Measurements from ENCODE around the gene KIAA0825.

The KIAA0825 gene

DNA sequence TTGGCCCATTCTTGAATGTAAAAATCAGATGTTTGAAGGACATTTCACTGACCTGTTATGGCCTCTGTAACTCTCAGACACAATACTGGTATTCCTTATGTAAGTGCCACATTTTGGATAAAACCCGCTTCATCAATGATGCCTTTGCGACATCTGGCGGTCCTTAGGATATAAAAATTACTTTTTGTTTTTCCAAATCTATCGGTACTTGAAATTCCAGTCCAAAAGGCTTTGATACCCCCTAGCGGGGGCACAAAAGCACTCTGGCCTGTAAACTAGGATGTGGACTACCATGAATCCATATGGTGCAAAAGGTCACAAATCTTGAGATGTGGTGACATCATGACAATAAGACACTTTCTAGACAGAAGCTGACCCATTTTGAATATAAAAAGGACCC is 291.8 kb downstream of the KIAA0825 start:
- no peak overlapping the region for H3K4me2 ChIP-seq (ENCODE audit: low read length)
- no peaks in the 10 kb centered on the region for H3K79me2 ChIP-seq (ENCODE audit: low read length)
- no peak for TF ChIP-seq EZH2phosphoT487 (IDR thresholded peaks at IDR 0.05; ENCODE audit: low read depth)
- TF ChIP-seq, protein P1, sequence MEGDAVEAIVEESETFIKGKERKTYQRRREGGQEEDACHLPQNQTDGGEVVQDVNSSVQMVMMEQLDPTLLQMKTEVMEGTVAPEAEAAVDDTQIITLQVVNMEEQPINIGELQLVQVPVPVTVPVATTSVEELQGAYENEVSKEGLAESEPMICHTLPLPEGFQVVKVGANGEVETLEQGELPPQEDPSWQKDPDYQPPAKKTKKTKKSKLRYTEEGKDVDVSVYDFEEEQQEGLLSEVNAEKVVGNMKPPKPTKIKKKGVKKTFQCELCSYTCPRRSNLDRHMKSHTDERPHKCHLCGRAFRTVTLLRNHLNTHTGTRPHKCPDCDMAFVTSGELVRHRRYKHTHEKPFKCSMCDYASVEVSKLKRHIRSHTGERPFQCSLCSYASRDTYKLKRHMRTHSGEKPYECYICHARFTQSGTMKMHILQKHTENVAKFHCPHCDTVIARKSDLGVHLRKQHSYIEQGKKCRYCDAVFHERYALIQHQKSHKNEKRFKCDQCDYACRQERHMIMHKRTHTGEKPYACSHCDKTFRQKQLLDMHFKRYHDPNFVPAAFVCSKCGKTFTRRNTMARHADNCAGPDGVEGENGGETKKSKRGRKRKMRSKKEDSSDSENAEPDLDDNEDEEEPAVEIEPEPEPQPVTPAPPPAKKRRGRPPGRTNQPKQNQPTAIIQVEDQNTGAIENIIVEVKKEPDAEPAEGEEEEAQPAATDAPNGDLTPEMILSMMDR (IDR thresholded peaks at IDR 0.05; ENCODE audit: low read depth, low read length) = no peak

DNA sequence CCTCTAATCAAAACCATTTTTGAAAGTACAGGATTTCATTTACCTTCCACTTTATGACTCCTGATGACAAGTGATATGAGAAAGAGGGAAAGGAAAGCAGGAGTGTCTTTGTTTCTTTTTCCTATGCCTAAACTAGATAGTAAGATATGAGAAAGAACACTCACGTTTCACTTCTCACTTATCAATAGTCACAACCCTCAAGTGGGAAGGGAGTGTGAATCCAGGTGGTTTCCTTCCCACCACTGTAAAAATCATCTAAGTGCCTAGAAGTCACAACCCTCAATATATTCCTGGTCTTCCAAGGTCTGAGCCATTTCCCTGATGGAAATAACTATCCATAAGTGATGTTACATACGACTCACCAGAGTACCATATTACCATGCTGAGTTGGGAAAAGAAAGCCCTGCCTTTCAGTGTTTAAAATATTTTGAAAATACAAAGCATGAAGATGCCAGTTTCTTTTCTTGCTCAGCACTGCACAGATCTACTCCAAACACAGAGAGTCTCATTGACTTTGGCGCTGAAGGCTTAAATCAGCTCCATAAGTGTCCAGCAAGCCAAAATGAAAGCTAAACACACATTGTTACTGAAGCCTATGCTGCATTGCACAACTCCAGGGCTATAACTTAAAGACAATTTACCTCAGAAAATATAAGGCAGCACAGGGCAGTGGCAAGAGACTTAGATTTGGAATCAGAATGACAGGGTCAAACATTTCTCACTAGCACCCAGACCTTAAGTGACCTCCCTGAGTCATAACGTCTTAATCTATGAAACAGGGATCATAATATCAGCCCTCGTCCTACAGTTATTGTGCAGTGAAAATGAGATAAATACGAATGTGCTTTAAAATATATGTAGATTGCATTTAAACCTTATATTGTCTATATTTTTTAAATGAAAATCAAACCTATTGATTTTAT is 301.2 kb downstream of the KIAA0825 start:
- Histone ChIP-seq H3K36me3 (replicated peaks; ENCODE audit: low read depth, low read length) (no peaks in the 10 kb centered on the region), H3K79me2 (ENCODE audit: low read length) (no peaks in the 10 kb centered on the region), H3K9ac (ENCODE audit: low read length) (no peak overlapping the region), H3K4me3 (ENCODE audit: low read length) (no peak overlapping the region), H3K9me3 (ENCODE audit: insufficient read depth, low read length) (no peaks in the 10 kb centered on the region), H3K4me2 (ENCODE audit: low read length) (peak overlapping the region; percentile 22), H3K4me1 (ENCODE audit: low read length) (peaks cover 11% of the 10 kb centered on the region), H4K20me1 (ENCODE audit: insufficient read depth, low read length) (no peaks in the 10 kb centered on the region), H3K27me3 (ENCODE audit: low read depth, low read length) (no peaks in the 10 kb centered on the region), H3K27ac (ENCODE audit: low read length) (no peak overlapping the region), H2AFZ (ENCODE audit: low read depth, low read length) (no peak overlapping the region)
- TF ChIP-seq EZH2phosphoT487 (IDR thresholded peaks at IDR 0.05; ENCODE audit: low read depth) = no peak
- TF ChIP-seq, protein P1 (IDR thresholded peaks at IDR 0.05; ENCODE audit: low read depth, low read length) = no peak

More for the DNA sequence above, 291.8 kb downstream of the KIAA0825 start:
- Histone ChIP-seq H3K36me3 (replicated peaks; ENCODE audit: low read depth, low read length) (no peaks in the 10 kb centered on the region), H2AFZ (ENCODE audit: low read depth, low read length) (no peak overlapping the region), H3K27me3 (ENCODE audit: low read depth, low read length) (no peaks in the 10 kb centered on the region), H3K27ac (ENCODE audit: low read length) (no peak overlapping the region), H3K9ac (ENCODE audit: low read length) (no peak overlapping the region), H3K4me1 (ENCODE audit: low read length) (no peaks in the 10 kb centered on the region), H3K4me3 (ENCODE audit: low read length) (no peak overlapping the region), H3K9me3 (ENCODE audit: insufficient read depth, low read length) (no peaks in the 10 kb centered on the region), H4K20me1 (ENCODE audit: insufficient read depth, low read length) (no peaks in the 10 kb centered on the region)

DNA sequence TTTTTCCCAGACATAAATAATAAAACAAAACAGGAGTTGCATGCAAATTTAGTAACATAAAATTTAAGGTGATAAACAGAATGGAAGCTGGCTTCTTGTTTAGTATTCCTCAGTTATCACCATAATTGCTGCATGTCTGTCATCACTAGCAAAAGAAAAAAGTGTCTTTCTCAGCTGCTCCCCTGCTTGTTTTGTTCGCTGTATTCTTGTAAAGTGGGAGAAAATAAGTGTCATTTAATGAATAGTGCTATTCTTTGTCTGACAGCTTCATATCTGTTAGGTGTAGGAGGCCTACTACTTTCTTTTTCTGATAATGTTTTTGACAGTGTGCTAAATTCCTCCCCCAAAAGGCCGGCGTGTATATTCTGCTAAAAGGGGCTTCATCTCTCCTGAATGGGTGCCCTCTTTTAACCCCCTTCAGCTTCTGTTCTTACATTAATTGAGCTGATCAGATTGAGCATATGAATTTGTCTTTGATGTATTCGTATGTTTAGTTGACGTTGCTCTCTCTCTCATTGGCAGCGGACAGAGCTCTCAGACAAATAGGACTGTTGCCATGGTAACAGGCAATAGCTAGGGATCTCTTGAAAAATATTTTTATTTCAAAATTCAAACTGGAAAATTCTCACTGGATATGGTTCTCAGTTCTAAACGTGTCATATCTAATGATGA is 303.8 kb downstream of the KIAA0825 start:
- Histone ChIP-seq H3K27ac (ENCODE audit: low read length) (no peak overlapping the region), H3K9ac (ENCODE audit: low read length) (no peak overlapping the region), H3K36me3 (replicated peaks; ENCODE audit: low read depth, low read length) (no peaks in the 10 kb centered on the region), H3K79me2 (ENCODE audit: low read length) (no peaks in the 10 kb centered on the region), H3K4me1 (ENCODE audit: low read length) (peaks cover 11% of the 10 kb centered on the region), H3K4me3 (ENCODE audit: low read length) (no peak overlapping the region), H3K9me3 (ENCODE audit: insufficient read depth, low read length) (no peaks in the 10 kb centered on the region), H2AFZ (ENCODE audit: low read depth, low read length) (no peak overlapping the region), H3K4me2 (ENCODE audit: low read length) (no peak overlapping the region), H4K20me1 (ENCODE audit: insufficient read depth, low read length) (no peaks in the 10 kb centered on the region), H3K27me3 (ENCODE audit: low read depth, low read length) (no peaks in the 10 kb centered on the region)
- TF ChIP-seq, protein P1 (IDR thresholded peaks at IDR 0.05; ENCODE audit: low read depth, low read length) = no peak
- TF ChIP-seq EZH2phosphoT487 (IDR thresholded peaks at IDR 0.05; ENCODE audit: low read depth) = no peak

DNA sequence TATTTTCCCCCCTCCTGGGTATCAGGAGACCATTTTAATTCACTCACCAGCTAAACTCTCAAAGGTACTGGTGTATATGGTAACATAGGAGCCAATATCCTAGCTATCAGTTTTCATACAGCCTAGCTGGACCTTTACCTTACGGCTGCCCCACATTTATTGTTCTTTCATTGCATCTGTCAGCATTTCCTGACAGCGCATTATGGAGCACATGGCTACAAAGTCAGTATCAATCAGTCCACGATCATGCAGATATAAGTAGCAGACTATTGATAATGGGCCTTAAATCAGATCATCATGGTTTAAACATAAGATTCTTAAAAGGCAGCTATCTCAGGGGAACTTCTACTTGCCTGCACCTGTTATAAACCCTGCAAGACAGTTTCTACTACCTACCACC is 304.7 kb downstream of the KIAA0825 start:
- Histone ChIP-seq H3K4me3 (ENCODE audit: low read length) (no peak overlapping the region), H2AFZ (ENCODE audit: low read depth, low read length) (no peak overlapping the region), H3K4me1 (ENCODE audit: low read length) (peaks cover 11% of the 10 kb centered on the region), H3K9ac (ENCODE audit: low read length) (no peak overlapping the region), H4K20me1 (ENCODE audit: insufficient read depth, low read length) (no peaks in the 10 kb centered on the region), H3K79me2 (ENCODE audit: low read length) (no peaks in the 10 kb centered on the region), H3K27me3 (ENCODE audit: low read depth, low read length) (no peaks in the 10 kb centered on the region), H3K4me2 (ENCODE audit: low read length) (no peak overlapping the region), H3K27ac (ENCODE audit: low read length) (no peak overlapping the region), H3K36me3 (replicated peaks; ENCODE audit: low read depth, low read length) (no peaks in the 10 kb centered on the region), H3K9me3 (ENCODE audit: insufficient read depth, low read length) (no peaks in the 10 kb centered on the region)
- TF ChIP-seq, protein P1 (IDR thresholded peaks at IDR 0.05; ENCODE audit: low read depth, low read length) = no peak
- no peak for TF ChIP-seq EZH2phosphoT487 (IDR thresholded peaks at IDR 0.05; ENCODE audit: low read depth)
